ENCODE results near the gene ZNF516.
"Not testable (repeated sequence)": the region's sequence is repeated elsewhere in the genome, so short reads cannot be mapped to it uniquely, and the experiment has no call there.

ZNF516 gene

DNA sequence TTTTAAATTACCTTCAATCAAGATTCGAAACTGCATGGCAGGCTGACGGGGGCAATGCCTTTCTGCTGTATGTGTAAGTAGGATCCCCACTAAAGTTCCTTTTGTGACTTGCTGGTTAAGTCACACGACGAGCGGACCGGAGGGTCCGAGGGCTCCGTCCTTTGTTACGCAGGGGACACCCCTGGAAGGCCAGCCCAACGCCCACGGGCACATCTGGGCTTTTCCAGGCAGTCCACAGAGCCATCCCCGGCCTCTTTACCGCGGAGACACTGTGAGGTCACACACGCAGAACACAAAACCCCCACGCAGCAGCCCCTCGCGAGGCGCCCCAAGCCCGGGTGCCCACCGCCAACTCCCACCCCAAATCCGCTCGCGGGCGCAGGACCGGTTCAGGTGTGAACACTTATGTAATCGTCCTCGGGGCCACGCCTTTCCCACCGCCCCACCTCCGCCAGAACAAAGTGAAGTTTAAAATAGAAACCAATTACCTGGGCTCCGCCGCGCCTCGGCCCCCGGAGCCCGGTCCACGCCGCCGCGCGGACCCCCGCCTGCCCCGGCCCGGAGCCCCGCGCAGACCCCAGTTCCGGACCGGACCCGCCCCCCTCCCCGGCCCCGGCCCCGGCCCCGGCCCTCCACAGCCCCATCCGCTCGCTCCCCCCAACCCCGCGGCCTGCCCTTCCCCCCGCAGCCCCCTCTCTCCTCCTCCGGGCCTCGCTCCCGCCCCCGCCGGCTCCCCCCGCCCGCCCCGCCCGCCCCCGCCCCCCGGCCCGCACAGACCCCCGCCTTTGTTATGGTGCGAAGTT is 4.2 kb downstream of the ZNF516 start:
- no peak for DNase-seq

DNA sequence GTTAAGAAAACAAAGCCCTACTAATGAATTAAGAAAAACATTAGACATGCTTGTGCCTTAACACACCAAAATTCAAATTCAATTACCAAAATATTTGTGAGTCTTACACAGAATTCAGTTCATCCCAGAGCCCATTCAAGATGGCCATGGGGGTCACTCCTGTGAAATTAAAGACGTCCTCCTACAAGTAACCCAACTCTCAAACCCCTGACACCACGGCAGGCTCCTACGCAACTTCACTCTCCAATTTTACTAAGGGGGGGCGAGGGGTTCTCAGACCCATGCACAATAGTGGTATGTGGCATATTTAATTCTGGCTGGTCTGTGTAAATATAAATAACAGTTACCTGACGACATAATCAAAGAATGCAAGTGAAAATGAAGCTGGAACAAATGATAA is 5.0 kb downstream of the ZNF516 start:
- DNase-seq, result no peak

DNA sequence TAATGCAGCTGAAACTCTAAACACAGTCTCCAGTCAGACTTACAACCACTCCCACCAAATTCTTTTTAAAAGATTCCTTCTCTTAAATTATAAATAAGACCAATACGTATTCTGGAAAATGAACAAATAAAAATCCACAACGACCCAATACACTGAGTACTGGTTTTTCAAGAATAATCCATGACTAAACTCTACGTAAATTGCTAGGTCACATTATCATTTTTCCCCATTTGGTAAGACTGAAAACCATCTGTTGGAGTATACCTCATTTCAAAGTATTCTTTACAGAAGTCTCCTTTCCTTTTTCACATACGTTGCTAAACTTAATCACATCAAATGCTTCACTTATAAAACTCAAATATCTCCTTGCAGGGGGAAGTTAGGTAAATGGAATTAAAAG is 6.0 kb downstream of the ZNF516 start:
- no peak for DNase-seq

DNA sequence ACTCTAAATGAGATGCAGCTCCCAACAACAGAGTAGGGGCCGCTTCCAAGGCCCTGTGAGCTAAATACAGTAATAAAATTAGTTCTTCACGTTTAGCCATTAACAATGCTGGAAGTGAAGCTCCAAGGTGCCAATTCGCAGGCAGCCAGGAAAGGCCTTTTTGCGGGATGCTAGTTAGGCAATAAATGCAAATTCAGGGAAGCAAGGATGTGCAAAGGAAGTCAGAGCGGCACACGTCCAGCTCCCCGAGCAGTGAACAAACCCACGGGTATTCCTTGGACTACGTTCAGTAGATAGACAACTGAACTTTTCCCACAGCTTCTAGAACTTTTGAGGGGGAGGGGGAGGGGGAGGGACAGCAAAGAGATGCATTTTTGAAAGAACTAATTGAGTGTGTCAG is 6.9 kb downstream of the ZNF516 start:
- DNase-seq, result no peak

DNA sequence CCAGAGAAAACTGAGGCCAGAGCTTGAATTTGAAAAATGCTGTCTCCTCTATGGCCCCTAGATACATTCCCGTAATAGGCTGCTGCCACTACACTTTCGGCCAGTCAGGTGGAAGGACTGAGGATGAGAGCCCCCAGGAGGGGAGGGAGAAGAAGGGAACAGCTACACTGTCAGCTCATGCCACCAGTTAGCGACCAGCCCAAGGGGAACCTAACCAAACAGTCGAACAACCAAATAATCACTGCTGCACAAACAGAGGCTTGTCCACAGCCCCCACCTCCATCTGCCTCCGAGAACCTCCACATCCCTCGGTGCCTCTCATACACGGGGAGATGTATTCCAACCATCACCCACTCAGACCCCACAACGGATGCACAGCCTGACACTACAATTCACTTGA is 7.3 kb downstream of the ZNF516 start:
- DNase-seq, result no peak

DNA sequence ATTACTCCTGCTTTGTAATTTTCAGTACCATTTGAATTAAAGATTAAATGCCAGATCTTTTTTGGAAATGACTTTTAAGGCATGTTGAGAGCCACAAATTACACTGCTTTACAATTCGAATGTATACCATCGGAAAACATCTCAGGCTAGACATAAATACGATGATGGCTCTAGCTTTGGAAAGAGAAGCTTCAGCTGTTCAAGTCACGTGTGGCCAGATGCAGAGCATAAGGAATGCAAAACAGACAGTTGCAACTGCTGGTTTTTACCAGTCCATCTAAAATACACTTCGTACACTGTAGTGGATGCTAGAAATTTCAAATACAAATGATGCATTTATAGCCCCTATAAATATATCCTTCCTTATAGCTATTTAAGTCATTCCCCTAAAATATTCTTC is 8.0 kb downstream of the ZNF516 start:
- no peak for DNase-seq

DNA sequence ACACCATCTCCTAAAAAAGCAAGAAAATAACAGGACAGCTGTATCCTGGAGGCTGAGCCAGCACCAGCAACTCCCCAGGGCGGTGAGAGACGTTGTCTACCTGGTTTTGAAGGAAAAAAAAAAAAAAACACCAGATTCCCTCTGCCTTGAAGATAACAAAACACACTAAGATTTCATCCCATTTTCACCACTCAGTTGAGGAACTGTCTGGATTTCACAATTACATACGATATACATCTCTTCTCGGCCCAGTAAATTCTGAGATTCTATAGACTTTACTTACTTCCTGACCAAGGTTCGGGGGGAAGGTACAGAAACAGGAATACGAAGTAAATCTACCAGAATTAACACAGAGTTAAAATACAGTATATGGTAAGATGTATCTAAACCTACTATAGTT is 8.5 kb downstream of the ZNF516 start:
- DNase-seq, result no peak

DNA sequence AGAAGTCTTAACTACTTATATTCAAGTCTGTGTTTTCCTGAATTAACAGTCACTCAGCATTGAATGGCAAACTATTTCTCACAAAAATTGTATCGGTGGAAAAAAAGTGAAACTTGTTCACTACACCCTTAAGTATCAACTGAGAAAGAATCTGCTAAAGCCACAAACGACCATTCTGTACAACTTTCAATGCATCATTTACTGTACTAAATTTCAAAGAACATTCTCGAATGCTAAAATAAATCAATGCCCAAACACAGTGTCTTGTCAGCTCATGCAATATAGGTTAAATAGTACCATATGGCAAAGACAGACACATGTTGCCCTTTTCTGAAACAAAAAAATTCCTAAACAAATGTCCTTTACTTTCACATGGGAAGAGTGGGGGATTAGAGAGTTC is 9.0 kb downstream of the ZNF516 start:
- no peak for DNase-seq

DNA sequence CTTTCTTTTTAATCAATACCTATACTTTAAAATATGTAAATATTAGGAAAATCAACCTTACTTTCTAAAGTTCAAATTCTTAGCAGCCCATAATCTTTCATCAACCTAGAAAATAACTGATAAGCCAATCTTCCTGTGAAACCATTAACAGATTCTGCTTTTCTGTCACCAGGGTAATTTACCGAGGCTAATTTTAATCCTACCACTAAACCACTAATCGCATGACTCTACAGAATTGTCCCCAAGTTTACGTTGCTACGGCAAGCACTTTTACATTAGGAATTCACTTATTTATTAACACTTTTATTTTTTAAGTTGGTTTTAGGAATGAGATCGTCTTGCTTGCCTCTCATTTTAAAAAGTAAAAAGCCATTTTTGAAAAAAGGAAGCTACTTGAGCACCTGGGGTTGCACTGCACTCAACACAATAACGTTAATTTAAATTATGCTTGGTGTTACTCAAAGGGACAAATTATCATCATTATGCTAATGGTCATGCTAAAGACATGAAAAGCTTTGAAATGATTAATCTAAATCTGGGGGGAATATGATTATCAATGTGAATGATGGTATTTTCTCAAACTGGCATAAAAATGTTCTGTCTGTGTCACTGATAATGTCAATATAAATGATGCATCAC is 10.2 kb downstream of the ZNF516 start:
- no peak for DNase-seq

DNA sequence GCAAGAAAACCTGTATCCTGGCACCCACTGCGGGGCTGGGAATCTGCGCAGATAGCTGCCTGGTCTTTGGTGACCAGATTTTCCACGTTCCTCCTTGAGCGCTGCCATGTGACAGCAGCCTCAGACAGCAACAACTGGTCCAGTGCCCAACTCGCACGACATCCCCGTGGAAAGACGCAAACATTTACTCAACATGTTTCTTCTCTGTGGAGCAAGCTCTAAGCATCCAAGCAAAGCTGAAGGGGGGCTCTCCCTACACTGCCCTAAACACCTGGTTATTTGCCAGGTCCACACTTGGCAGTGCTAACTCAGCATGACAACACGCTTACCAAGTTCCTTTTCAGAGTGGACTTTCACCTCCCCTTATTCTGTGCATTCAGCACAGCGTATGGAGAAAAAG is 11.3 kb downstream of the ZNF516 start:
- no peak for DNase-seq

DNA sequence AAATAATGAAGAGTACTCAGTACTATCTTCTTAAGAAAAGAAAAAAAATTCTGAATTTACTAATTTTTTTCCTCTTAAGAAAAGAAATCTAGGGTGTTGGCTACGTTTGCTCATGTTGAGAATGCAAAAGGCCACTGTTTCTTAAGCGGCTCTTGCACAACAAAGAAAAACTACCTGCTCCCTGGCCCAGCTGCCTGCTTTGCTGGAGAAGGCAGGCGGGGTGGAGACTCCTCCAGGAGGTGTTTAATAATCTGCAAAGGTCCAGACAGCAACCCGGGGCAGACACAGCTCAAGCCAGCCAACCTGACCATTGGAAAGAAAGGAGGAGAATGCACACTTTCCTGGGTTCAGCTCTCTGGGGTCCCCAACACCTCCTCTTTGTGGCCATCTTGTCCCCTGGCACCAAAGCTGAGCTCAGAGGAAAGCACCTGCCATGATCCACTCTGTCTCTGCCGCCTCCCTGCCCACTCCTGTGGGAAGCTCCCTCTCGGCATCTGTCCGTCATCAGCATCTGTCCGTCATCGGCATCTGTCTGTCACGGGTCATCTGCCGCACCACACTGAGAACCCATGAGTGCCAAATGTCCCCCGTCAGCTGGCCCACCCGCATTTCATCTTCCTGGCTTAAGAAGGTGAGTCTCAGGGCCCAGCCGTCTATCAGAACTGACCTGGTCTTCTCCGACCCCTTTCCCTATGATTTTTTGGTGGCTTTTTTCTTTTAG is 11.9 kb downstream of the ZNF516 start:
- DNase-seq, result no peak

DNA sequence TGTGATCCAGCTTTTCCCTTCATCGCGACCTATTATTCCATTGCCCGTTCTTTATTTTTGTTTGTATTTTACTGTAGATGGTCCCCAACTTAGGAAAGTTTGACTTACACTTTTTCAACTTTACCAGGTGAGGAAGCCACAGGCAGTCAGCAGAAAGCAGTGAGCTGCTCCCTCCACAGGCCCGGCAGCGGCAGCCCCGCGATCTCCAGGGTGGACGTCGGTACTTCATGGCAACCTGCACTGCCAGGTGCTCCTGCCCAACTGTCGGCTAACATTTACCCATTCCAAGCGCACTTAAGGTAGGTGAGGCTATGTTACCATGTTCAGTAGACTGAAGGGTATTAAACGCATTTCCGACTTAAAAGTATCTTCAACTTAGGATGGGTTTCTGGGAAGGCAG is 12.8 kb downstream of the ZNF516 start:
- DNase-seq, result no peak

DNA sequence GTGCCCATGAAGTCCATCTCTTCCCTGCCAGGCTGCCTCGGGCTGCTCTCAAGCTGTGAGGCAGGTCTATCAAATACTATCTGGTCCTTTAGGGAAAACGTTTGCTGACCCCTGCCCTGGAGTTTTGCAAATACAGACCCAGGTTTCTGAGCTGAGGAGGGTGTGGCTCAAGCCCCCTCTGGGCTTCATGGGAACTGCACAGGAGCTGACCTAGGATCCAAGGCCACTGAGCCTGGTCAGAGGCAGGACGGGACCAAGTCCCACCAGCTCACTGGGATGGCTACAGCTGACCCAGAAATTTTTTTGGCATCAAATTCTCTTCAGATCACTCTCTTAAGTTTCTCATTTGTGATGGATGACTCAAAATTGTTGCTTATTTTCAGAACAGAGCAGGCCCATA is 14.1 kb downstream of the ZNF516 start:
- no peak for DNase-seq

DNA sequence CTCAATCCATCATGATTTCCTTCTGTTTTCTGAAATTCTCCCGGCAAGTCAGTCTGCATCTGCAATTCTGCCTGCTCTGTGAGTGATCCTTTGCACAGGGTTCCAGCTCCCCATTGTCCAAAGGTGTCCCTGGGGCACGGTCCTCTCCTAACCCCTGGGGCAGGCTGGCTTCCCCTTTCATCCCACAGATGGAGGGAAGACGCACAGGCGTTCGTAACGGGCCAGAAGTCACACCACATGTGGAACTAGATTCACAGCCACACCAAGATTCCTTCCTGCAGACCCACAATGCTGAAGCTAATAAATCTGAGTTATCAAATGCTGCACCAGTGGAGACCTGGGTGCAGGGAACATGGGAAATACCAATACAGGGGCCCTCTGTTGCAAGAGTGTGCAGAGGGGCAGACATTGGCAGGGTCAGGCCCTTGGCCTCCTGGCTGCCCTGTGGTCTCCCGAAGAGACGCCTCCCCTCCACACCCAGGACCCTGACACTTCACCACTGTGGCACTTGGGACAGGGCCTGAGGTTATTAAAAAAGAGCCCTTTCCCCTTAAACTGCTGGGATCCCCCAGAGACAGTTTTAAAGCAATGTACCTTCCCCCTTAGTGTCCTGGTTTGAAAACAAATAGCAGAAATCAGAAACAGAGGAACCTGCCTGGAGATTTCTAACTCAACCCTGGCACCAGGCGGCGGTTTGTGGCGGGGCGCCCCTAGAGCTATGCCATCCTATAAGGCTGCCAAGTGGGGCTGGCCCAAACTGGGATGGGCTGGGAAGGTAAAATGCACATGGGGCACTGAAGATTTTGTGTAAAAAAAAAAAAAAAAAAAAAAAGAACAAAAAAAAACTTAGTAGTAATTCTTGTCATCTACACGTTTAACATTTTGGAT is 15.4 kb downstream of the ZNF516 start:
- peak; percentile 44 for DNase-seq

DNA sequence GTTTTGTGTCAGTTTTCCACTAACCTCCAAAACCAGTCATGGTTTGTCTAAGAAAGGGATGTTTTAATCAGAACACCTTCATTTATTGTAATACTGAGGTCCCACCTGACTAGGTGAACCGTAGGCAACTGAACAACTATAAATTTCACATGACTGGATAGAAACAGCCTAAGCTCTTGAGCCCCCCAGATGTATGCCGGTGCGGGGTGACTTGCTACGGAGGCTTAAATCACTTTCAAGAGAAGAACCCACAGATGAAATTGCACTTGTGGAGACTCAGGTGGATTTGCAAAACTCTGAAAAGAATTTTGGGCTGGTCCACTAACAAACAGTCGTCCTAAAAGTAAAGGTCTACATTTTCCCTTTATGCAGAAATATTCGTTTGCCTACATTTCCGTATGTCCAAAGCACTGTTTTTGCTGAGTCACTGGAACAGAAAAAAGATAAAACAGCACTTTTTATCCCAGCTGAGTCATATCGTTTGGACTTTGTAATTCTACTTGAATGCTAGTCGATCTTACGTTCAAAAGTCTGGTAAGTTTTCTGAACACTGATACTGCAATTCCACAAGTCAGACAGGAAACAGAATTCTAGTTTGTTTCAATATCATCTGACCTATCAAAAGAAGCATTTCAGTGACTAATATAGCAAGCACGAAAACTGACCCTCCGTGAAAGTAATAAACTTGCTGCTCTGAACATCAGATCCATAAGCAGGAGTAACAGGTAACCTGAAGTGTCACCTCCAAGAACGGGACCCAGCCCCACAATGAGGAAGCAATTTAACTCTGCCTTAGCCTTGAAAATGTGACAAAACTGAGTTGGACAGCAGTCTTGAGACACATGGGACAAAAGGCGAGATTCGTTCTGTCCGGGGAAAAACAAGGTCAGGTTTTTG is 18.1 kb downstream of the ZNF516 start:
- peak; percentile 87 for DNase-seq

DNA sequence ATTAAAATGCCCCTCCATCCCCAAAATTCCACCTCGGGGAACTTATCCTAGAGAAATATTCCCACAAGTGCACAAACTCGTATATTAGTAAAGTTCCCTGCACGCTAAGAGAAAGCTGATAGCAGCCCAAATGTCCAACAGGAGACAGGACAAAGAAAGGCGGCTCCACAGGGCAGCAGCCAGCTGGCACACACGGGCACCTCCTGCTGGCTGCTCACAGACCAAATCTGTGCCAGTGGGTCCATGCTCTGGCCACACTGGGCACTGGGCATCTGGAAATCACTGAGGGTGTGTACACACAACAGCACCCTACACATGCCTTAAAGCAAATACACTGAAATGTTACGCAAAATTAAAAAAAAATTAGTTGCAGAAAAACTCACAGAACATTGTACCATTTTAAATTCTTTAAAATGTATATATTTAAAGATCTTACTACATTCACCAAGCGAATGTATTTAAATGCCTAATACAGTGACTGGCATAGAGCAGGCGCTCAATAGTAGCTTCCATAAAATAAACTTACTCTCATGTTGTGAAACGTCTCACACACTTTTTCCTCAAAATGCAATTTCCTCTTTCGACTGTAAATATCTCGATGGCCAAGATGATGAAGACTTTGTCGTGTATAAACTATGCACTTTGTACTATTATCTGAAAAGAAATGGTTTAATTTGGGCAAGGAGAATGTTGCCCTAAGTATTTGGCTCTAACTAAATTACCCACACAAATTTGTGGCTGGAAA is 19.4 kb downstream of the ZNF516 start:
- no peak for DNase-seq

DNA sequence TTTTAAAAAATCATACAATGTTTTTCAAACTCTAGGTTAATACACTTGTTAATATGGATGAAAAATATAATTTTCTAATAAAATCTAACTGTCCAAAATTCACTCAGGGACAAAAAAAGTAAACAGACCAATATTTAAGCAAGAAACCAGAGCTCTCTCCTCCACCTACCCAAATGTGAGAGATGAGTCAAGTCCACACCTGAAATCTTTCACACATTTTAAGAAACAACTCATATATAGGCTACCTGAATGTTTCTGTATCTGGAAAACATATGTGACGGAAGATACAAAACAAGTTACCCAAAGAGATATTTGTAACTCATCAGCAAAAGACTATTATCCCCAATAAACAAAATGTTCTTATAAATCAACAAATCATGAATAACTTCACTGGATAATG is 20.2 kb downstream of the ZNF516 start:
- DNase-seq, result no peak

DNA sequence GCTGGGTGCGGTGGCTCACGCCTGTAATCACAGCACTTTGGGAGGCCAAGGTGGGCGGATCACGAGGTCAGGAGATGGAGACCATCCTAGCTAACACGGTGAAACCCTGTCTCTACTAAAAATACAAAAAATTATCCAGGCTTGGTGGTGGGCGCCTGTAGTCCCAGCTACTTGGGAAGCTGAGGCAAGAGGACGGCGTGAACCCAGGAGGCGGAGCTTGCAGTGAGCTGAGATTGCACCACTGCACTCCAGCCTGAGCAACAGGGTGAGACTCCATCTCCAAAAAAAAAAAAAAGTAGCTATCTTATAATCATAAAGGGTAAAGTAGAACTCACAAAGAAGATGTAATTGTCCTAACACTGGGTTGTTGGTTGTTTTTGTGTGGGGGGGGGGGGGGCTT is 21.5 kb downstream of the ZNF516 start:
- not testable (repeated sequence) for DNase-seq

DNA sequence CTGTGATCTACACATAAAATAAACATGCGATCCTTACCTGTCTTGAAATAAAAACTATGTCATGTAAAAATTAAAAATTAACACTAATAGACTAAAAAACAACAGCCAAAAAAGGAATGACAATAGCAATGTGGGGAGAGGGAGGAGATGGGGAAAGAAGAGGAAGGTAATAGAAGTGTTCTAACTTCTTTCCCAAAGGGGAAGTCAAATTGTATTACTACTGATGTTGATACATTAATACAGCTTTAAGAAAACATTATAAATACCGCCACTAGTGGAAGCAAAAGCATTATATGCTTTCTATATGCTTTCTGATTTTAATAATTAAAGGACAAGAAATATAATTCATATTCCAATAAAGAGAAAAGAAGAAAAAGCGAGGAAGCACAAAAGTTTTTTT is 22.2 kb downstream of the ZNF516 start:
- DNase-seq, result no peak

DNA sequence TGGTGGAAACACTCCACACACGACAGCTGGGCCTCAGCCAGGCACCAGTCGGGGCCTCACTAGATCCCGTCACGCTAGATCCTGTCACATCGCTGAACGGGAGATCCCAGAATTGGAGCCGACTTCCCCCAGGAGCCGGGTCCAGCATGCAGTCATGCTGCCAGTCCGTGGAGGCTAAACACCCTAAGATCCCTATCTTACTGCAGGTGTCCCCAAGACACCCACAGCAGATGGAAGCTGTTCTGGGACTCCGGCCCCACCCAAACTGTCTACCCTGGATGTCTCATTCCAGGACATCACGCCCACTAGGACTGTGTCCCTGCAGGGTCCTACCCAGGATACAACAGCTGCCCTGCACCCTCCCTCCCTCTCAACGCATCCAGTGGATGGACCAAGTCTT is 23.4 kb downstream of the ZNF516 start:
- DNase-seq, result no peak

All from hematopoietic multipotent progenitor cell treated with erythropoietin and hydrocortisone succinate and interleukin-3 and kit ligand, for 8 days (in vitro differentiated cells).